NK-92 treated with Interleukin-12 subunit alpha and Interleukin-12 subunit beta, amount 100 ng/mL, for 24 hours (cell line): ENCODE measurements around the gene SH3BP2.

Experiments used
- DNase-seq: peaks from one replicate; lab custom pipeline; 2025; lab: John Stamatoyannopoulos, UW

Gene SH3BP2

DNA sequence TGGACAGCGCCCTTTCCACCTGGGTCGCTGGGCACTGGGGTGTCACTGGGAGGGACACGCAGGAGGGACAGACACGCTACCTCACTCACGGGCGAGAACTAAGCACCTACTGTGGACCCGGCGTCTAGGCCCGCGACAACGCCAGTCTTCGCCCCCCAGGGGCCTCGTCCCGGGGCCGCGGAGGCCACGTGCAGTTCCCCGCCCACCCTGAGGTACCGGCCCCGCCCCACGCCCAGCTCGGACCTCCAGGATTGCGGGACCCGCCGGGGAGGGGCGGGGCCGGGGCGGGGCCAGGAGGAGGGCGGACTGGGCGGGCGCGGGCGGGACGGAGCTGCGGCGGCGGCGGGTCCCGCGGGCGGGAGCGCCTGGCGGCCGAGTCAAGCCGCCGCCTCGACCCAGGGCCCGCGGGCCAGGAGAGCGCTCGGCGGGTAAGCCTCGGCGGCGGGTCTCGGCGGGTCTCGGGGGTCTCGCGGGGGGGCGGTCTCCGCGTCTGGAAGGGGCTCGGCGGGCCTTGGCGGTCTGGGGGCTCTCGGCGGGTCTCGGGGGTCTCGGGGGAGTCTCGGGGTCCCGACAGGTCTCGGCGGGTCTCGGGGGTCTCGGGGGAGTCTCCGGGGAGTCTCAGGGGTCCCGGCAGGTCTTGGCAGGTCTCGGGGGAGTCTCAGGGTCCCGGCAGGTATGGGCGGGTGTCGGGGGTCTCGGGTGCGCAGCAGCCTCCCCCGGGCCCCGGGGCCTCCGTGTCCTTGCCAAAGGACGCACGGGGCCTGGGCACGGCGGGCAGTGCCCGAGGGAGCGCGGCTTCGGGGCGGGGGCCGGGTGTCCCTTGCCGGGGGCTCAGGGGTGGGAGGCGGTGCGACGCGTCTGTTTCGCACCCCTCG lies at the start of gene SH3BP2:
Gene SH3BP2 (plus strand): TSS at position 375 of the 875 bp plus-strand sequence. CDS start 27,533 bp downstream, outside the sequence.
- no peak for DNase-seq

GRCh38 chr4:2743518-2744445 lies 49.1 kb upstream of the SH3BP2 start:
- DNase-seq: no peak

- DNase-seq: no peak
Observed at GRCh38 chr4:2744576-2745270, 48.2 kb upstream of the SH3BP2 start.

DNA sequence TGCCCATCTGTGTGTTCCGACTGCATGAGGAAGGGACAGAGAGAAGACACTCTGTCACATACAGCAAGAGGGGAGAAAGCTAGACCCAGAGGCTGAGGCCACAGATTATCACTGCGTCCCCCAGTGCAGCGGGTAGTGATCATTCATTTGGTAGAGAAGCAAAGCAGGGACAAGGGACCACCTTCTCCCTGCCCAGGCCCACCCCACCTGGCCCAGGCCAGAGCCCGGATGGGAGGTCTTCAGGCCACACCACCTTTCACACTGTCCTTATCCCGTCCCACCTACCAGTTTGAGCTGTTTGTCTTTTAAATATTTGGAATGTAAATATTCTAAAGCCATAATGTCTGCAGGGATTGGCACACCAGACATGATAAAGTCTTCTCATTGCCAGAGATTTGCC lies 47.4 kb upstream of the SH3BP2 start:
- no peak for DNase-seq

GRCh38 chr4:2745981-2746806 lies 46.7 kb upstream of the SH3BP2 start:
- DNase-seq: peak; percentile 83

GRCh38 chr4:2746891-2747695 lies 45.8 kb upstream of the SH3BP2 start:
- DNase-seq: no peak

DNA sequence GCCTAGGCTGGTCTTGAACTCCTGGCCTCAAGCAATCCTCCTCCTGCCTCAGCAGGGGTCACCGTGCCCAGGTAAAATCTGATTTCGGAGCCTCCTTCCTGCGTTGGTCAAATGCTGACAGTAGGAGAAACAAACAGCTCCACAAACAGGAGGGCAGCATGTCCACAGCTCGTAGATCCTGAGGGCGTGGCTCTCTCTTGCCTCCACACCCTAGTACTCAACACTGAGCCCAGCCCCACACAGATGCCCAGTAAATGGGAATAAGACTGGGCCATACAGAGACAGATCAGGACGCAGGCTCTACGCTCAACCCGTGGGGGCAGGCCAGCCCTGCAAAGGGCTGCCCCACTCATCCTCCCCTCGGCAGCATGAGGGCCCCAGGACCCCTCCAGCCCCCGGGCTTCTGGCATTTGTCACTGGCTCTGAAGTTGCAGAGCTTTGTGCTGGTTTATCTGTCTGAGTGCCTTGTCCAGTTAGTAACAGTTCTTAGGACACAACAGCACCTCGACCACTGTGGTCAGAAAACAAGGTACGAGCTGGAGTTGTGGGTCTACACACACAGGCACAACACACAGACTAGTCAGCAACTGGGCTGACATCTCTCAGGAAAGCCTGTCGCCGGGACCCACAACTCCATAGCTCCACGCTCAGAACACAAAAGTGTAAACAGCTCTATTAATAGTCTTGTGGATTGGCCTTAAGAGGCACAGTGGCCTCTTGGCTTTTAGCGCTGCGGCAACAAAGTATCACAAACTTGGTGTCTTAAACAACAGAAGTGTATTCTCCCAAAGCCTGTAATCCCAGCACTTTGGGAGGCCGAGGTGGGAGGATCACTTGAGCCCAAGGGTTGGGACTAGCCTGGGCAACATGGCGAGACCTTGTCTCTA lies 41.9 kb upstream of the SH3BP2 start:
- DNase-seq: no peak

DNA sequence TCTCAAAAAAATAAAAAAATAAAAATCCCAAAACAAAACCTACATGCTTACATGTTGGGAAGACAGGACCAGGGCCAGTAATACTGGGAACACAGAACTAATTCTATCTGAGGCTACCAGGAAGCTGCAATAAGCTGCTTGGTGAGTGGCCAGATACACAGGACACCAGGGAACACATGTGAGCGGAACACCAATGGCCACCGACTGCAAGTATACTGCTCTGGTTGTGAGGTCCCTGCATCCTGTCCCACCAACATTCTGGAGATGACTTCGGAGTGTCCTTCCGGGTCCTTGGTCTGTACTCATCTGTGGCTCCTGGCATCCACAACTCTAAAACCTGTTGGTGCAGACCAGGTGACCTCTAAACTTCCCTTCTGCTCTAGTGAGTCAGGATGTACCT lies 39.4 kb upstream of the SH3BP2 start:
- no peak for DNase-seq

- DNase-seq: no peak
Observed at GRCh38 chr4:2754848-2755819, 37.8 kb upstream of the SH3BP2 start.

- DNase-seq: peak; percentile 76
Observed at GRCh38 chr4:2755821-2756690, 36.8 kb upstream of the SH3BP2 start, which contains the start of gene TNIP2. Gene TNIP2 (minus strand): TSS chr4:2756336. CDS start chr4:2756289, 47 bp downstream.

- DNase-seq: no peak
Observed at GRCh38 chr4:2756691-2757350, 36.1 kb upstream of the SH3BP2 start.

DNA sequence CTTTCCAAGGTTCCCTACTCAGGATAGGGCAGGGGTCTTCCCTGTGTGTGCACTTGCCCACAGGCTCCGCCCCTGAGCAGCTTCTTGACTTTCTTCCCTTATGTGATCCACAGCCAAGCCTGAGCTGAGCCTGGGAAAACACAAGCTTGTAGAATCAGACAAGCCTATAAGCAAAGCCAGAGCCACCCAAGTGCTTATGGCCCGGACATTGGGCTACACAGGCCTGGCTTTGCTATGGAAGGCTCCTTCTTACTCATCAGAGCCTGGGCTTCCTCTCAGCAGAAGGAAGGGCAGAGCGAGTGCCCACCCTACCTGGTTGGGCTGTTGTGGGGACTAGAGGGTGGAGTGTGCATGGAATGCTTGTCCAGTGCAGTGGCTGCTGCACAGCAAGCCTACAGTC lies 35.5 kb upstream of the SH3BP2 start:
- no peak for DNase-seq

DNA sequence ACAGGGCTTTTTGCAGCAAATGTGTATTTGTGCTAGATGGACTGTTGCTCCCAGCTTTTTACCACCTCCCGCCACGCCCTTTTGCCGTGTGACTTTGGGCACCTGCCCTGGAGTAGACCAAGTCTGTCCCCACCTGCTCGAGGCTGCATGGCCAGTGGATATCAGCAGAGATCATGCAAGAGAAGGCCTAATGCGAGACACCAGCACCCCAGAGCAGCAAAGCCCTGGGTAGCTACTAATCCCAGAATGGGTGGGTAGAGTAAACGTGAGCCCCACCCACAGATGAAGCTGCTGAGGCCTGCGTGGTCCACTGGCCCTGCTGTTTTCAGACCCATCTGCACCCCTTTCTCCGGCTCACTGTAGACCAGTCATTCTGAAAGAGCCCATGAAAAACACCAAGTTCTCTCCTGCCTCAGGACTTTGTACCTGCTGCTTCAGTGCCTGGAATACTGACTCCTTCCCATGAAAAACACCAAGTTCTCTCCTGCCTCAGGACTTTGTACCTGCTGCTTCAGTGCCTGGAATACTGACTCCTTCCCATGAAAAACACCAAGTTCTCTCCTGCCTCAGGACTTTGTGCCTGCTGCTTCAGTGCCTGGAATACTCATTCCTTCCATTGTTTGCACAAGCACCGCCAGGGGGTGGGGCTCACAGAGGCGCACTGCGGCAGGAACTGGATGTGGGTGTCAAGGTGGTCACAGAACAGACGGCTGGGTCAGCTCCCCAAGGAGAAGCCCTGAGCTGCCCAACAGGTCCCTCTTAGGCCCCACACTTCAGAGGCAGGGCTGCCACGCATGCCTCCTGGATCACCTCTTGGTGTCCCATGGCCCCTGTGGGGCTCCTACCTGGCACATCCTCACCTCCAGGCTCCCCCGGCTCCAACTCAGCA lies 31.6 kb upstream of the SH3BP2 start:
- no peak for DNase-seq

- no peak for DNase-seq
Observed at GRCh38 chr4:2762048-2762447, 30.8 kb upstream of the SH3BP2 start.
